ENCODE results near the gene NSMCE3.

DNA sequence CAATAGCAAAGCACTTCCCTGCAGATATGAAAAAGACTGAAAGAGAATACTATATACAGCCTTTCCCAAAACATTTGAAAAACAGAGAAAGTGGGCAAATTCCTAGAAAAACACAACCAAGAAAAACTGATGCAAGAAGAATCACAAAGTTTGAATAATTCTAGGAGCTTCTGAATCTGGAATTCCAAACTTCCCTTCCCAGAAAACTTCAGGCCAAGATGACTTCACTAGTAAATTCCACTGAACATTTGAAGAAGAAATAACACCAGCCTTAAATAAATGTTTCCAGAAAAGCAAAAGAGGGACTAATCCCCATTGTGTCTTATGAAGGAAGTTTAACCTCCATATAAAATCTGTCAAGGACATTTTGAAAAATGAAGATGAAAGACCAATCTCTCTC lies 15.8 kb upstream of the NSMCE3 start:
- TF ChIP-seq, protein P1, sequence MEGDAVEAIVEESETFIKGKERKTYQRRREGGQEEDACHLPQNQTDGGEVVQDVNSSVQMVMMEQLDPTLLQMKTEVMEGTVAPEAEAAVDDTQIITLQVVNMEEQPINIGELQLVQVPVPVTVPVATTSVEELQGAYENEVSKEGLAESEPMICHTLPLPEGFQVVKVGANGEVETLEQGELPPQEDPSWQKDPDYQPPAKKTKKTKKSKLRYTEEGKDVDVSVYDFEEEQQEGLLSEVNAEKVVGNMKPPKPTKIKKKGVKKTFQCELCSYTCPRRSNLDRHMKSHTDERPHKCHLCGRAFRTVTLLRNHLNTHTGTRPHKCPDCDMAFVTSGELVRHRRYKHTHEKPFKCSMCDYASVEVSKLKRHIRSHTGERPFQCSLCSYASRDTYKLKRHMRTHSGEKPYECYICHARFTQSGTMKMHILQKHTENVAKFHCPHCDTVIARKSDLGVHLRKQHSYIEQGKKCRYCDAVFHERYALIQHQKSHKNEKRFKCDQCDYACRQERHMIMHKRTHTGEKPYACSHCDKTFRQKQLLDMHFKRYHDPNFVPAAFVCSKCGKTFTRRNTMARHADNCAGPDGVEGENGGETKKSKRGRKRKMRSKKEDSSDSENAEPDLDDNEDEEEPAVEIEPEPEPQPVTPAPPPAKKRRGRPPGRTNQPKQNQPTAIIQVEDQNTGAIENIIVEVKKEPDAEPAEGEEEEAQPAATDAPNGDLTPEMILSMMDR (IDR thresholded peaks at IDR 0.05; ENCODE audit: insufficient read depth, low read length) = no peak
- TF ChIP-seq, protein P2, sequence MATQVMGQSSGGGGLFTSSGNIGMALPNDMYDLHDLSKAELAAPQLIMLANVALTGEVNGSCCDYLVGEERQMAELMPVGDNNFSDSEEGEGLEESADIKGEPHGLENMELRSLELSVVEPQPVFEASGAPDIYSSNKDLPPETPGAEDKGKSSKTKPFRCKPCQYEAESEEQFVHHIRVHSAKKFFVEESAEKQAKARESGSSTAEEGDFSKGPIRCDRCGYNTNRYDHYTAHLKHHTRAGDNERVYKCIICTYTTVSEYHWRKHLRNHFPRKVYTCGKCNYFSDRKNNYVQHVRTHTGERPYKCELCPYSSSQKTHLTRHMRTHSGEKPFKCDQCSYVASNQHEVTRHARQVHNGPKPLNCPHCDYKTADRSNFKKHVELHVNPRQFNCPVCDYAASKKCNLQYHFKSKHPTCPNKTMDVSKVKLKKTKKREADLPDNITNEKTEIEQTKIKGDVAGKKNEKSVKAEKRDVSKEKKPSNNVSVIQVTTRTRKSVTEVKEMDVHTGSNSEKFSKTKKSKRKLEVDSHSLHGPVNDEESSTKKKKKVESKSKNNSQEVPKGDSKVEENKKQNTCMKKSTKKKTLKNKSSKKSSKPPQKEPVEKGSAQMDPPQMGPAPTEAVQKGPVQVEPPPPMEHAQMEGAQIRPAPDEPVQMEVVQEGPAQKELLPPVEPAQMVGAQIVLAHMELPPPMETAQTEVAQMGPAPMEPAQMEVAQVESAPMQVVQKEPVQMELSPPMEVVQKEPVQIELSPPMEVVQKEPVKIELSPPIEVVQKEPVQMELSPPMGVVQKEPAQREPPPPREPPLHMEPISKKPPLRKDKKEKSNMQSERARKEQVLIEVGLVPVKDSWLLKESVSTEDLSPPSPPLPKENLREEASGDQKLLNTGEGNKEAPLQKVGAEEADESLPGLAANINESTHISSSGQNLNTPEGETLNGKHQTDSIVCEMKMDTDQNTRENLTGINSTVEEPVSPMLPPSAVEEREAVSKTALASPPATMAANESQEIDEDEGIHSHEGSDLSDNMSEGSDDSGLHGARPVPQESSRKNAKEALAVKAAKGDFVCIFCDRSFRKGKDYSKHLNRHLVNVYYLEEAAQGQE (IDR thresholded peaks at IDR 0.05; ENCODE audit: insufficient replicate concordance, low read depth) = no peak

Measured in HL-60 (cell line).